NT2/D1 (cell line): ENCODE data around the gene TMEM52B.

Experiments
- SUZ12 ChIP-seq: IDR thresholded peaks from 2 replicates; pipeline ENCODE4 v1.6.1; 2011; ENCODE audit not compliant: insufficient read length, insufficient read depth; ENCODE audit errors: extremely low read depth
- YY1 ChIP-seq: IDR thresholded peaks from 2 replicates; pipeline ENCODE4 v1.6.1; 2011; ENCODE audit not compliant: insufficient read length, insufficient read depth

GRCh38 chr12:10191865-10192264 lies 13.0 kb downstream of the TMEM52B start:
- no peak for TF ChIP-seq YY1
- TF ChIP-seq SUZ12 = no peak
